LNCaP clone FGC (cell line): Measurements from ENCODE around the gene ABCA5.
"Not testable (repeated sequence)": the region's sequence is repeated elsewhere in the genome, so short reads cannot be mapped to it uniquely, and the experiment has no call there.

ENCODE experiments used
- DNase-seq: peaks from one replicate; pipeline ENCODE4 v3.0.0-alpha.2; 2011; ENCODE audit warnings: low read depth
- H3K4me3 ChIP-seq: 2 replicates; pipeline ENCODE4 v1.5.1; 2011; ENCODE audit warnings: mild to moderate bottlenecking, low read depth, low read length, control low read depth
- TF ChIP-seq, protein P1 (sequence below): IDR thresholded peaks from 2 replicates; pipeline ENCODE4 v1.5.1; 2012; ENCODE audit warnings: mild to moderate bottlenecking; ENCODE audit not compliant: control insufficient read depth, insufficient read depth; ENCODE audit errors: extremely low read depth

ABCA5 gene

DNA sequence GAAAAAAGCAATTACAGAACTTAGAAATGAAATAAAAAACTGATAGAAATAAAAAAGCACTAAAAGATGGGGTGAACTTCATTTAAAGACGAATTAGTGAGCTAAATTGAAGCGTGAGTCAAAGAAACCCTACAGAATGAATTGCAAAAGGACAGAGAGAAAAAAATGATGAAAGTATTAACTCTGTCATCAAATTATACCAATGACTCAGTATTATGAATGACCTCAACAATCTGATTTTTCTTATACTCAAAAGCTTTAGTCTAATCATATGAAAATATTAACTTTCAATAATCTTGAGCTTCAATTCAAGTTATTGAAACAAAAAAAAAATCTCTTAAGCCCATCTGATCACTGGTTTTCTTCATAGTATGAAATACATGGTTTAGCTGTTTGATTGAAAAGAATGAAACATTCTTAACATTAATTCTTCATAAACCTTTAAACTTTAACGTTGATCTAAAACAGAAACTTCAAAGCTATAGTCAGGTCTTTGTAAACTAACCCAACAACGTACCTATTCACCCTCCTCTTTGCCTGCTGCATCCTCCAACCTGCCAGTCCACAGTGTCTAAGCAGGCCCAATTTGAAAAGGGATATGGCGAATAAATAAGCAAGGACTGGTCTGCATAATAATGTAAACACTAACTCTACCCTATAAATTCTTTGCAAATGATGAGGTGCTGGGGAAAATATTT lies 6.6 kb downstream of the ABCA5 start:
- TF ChIP-seq, protein P1, sequence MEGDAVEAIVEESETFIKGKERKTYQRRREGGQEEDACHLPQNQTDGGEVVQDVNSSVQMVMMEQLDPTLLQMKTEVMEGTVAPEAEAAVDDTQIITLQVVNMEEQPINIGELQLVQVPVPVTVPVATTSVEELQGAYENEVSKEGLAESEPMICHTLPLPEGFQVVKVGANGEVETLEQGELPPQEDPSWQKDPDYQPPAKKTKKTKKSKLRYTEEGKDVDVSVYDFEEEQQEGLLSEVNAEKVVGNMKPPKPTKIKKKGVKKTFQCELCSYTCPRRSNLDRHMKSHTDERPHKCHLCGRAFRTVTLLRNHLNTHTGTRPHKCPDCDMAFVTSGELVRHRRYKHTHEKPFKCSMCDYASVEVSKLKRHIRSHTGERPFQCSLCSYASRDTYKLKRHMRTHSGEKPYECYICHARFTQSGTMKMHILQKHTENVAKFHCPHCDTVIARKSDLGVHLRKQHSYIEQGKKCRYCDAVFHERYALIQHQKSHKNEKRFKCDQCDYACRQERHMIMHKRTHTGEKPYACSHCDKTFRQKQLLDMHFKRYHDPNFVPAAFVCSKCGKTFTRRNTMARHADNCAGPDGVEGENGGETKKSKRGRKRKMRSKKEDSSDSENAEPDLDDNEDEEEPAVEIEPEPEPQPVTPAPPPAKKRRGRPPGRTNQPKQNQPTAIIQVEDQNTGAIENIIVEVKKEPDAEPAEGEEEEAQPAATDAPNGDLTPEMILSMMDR = no peak
- DNase-seq = no peak
- no peak overlapping the region for H3K4me3 ChIP-seq

DNA sequence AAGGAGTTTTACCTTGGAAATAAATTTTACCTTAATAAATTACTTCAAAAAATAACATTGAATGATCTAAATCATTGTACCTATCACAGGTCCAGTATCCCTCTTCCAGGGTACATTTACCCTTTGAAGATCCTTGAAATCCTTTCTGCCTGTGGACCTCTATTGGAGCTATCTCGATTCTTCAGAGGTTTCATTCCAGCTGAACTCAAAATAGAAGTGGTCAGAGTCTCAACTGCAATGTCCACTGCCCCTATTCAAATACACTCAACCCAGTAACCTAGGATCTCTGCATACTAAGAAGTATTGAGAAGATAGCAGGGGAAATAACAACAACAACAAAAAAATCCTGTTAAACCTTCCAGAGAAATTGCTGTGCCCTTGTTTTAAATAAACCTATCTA lies 9.3 kb downstream of the ABCA5 start:
- TF ChIP-seq, protein P1 = no peak

DNA sequence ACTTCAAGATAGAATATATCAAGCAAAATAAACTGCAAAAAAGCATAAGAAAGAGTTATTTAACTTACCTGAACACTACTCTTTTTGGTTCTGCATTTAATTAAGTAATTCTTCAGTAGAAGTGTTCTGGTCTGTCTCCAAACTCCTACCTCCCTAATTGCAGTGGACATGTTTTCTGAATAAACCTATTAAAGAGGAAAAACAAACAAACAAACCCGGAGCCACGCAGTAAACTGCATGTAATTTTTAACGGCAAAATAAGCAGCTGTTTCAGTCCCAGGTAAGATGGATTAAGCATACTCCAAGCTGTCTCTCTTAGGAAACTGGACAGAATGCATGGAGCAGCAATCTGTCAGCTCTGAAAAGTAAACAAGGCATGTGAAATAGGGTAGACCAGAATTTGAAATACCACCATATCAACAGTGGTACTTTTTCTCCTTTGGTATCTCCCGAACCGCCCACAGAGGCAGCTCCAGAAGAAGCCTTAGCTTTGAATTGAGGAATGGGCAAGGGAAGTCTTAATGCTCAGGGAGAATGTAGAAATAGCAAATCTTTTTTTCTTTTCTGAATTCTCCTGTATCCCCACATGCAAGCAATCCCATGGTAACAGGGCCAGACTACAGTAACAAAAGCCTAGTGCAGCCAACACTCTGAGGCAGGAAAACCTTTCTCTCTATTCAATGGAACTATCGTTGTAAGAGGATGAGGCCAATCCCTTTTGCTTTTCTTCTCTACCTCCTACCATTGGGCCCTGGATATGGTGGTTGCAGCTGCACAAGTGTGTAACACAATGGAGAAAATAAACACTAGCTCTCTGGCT lies 12.5 kb downstream of the ABCA5 start:
- peak; percentile 38 for DNase-seq
- TF ChIP-seq, protein P1 = no peak
- H3K4me3 ChIP-seq = no peak overlapping the region

More for the DNA sequence above, 9.3 kb downstream of the ABCA5 start:
- no peak overlapping the region for H3K4me3 ChIP-seq
- no peak for DNase-seq

DNA sequence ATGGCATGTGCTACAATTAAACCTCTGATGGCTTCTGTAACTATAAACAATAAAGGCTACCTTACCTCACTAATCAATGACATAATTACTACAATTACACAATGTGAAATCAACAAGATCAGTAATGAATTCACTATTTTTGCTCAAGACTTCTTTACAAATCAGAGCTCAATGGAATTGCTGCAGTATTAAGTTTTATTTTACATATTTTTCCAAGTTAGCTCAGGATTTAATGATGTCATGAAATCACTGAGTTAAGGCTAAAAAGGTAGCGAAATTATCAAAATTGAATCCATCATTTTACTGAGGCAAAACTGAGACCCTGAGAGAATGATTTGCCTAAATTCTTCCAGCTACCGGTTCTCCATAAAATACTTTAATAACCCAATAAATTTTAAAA lies 21.8 kb downstream of the ABCA5 start:
- TF ChIP-seq, protein P1 = no peak
- no peak overlapping the region for H3K4me3 ChIP-seq
- no peak for DNase-seq

DNA sequence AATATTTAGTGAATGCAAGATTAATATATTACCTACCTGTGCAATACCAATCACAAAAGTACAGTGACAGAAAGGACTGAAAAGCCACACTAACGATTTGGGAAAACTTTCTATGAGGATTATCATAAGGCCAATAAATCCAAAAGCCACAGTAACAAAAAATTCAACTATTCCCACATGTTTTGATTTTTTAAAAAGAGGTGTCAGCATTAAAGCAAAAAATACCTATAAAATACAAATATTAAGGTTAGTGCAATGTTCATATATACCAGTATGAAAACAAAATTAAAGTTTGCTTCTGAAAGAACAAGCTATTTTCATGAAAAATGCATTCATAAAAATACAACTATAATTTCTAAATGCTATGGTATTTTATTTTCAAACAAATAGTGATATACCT lies 24.3 kb downstream of the ABCA5 start:
- no peak overlapping the region for H3K4me3 ChIP-seq
- TF ChIP-seq, protein P1 = no peak
- no peak for DNase-seq

DNA sequence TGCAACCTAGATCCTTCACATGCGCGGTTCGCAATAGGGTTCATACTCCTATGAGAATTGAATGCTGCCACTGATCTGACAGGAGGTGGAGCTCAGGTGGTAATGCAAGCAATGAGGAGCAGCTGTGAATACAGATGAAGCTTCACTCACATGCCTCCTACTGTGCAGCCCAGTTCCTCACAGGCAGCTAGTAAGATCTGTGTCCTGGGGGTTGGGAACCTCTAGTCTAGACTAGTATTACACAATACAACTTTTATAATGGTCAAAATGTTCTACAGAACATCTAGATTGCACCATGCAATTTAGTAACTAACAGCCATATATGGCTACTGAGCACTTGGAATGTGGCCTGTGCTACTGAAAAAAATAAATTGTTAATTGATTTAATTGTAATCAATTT lies 26.7 kb downstream of the ABCA5 start:
- TF ChIP-seq, protein P1 = no peak
- no peak for DNase-seq
- H3K4me3 ChIP-seq = no peak overlapping the region

DNA sequence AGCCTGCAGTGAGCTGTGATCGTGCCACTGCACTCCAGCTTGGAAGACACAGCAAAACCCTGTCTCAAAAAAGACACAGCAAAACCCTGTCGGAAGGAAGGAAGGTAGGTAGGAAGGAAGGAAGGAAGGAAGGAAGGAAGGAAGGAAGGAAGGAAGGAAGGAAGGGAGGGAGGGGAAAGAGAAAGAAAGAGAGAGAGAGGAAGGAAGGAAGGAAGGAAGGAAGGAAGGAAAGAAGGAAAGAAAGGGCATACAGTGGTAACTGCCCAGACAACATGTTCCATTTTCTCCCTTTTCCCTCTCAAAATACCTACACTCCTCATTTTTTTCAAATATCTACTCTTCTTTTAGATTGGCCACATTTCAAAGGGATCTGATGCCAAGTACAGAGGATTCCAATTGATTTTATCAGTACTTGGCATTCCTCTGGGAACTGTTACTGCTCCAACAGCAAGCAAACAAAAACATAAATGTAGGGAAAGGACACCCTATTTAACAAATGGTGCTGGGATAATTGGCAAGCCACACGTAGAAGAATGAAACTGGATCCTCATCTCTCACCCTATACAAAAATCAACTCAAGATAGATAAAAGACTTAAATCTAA lies 28.7 kb downstream of the ABCA5 start:
- not testable (repeated sequence) for H3K4me3 ChIP-seq
- DNase-seq = peak; percentile 56
